HTERT RPE-1 (cell line): ENCODE results near the gene CST7.
"Not testable (repeated sequence)": the region's sequence is repeated elsewhere in the genome, so short reads cannot be mapped to it uniquely, and the experiment has no call there.

ENCODE experiments used
- in situ Hi-C: fragments of 300-500 bp; cut with MboI; formaldehyde crosslinking; loops from 4 replicates; pipeline ENCODE4 v1.14.3; 2020; ENCODE audit warnings: low sequenced_read_pairs

The CST7 gene

DNA sequence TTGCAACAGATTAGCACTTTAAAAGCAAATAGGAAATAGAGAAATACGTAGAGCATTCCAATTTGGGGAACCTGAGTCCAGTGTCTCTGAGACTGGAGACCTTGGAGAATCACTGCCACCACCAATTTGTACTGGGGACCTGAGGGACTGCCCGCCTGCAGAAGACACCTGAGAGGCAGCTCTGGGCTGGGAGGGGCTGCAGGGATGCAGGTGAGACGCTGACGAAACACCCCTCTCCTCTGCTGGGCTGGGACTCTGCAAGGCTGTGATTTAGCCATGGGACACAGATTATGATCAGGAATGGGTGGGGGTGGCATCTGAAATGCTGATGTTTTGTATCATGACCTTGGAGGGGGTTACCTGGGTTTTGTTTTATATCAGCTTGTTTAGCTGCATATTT lies 50.5 kb downstream of the CST7 start:
- in situ Hi-C loops: no loop called here

DNA sequence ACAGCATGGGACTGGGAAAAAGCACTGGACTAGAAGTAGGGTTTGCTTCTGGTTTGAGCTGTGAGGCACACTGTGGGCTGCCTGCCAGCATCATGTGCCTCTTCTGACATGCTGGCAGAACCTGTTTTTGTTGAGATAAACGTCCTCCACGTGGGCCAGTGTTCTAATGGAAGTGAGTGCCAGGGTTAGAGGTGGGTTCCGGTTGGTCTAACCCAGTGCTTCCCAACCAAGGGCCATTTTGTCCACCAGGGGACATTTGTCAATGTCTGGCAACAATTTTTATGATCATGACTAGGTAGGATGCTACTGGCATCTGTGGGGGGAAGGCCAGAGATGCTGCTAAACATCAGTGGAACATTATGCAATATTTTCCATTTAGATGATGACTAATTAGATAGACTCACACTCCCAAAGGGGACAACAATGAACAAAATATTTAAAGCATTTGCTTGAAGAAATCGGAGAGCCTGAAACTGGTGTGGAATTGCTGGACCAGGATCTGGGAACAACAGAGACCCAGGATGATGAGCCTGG lies 51.3 kb downstream of the CST7 start:
- in situ Hi-C loops: no loop called here

DNA sequence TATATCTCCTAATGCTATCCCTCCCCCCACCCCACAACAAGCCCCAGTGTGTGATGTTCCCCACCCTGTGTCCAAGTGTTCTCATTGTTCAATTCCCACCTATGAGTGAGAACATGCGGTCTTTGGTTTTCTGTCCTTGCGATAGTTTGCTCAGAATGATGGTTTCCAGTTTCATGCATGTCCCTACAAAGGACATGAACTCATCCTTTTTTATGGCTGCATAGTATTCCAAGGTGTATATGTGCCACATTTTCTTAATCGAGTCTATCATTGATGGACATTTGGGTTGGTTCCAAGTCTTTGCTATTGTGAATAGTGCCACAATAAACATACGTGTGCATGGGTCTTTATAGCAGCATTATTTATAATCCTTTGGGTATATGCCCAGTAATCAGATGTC lies 52.3 kb downstream of the CST7 start:
- in situ Hi-C loops: not testable (repeated sequence)

DNA sequence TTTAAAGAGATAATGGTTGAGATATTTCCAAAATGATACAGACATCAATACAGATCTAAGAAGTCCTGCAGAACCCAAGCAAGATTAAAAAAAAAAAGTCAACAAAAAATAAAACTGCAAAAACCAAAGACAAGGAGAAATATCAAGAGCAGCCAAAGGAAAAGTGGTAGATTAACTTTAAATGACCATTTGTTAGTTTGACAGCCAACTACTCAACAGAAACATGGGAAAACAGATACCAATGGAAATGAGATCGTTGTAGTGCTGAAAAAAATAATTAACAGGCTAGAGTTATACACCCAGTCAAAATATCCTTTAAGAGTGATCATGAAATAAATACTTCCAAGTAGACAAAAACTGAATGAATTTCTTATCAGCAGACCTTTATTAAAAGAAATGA lies 53.9 kb downstream of the CST7 start:
- in situ Hi-C loops: no loop called here

DNA sequence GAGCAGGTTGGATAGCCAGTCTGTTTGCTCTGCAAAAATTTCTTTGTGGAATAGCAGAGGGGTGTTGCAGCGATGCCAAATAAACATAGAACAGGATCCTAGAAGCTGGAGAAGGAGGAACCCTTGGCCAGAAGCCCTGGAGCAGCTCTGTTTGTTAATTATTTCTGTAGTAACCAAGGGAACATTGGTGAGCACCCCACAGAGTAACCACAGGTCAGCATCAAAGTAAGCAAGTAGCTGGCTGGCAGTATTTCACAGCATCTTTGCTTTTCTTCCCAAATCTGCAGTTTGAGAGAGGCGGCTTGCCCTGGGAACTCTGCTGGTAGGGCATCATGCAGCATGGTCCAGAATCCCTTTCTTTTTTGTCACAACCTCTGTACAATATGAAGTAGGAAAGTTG lies 56.2 kb downstream of the CST7 start:
- in situ Hi-C loops: no loop called here

DNA sequence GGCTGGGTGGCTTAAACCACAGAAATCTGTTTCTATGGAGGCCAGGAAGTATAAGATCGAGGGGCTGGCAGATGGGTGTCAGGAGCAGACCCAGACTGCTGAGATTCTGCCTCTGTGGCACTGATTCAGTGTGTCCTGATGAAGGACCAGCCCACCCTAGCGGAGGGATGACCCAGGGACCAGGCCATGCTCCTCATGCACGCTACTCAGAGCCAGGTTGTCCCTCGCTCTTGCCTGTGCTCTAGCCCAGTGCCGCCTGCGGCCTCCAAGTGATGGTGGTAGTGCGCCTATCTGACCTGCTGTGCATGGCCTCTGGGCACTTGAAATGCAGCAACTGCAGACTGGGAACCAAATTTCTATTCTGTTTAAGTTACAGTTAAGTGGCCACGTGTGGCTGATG lies 56.6 kb downstream of the CST7 start:
- in situ Hi-C loops: no loop called here

DNA sequence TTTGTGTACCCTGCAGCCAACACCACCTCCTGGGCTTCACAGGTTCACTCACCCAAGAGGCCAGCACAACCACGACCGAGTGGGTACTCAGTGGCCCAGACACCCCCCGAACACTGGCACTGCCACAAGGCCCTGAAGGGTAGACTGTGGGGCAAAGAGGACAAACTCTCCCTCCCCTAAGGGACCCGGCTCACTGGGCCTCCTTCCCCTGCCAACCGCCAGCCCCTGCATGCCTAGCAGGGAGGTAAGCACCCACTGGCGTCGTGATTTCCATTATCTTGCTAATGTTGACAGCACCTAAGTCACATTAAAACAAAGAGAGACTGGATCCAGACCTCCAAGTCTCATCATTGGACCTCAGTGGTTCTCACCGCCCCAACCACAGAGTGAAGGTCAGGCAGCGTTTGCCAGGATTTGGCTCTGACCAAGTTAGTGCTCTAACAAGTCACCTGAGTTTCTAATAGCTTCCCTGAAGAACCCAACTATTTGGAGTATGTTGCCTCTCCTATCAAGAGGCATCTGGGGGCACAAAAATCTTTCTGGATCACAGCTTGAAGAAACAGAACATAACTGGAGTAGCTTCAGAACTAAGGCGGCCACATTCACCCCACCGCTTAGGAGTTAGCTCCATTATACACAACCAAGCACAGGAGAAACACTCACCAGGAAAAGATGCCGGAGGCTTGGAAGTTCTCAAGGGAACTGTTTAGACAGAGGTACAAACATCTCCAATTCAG lies 57.5 kb downstream of the CST7 start:
- in situ Hi-C loops: no loop called here

DNA sequence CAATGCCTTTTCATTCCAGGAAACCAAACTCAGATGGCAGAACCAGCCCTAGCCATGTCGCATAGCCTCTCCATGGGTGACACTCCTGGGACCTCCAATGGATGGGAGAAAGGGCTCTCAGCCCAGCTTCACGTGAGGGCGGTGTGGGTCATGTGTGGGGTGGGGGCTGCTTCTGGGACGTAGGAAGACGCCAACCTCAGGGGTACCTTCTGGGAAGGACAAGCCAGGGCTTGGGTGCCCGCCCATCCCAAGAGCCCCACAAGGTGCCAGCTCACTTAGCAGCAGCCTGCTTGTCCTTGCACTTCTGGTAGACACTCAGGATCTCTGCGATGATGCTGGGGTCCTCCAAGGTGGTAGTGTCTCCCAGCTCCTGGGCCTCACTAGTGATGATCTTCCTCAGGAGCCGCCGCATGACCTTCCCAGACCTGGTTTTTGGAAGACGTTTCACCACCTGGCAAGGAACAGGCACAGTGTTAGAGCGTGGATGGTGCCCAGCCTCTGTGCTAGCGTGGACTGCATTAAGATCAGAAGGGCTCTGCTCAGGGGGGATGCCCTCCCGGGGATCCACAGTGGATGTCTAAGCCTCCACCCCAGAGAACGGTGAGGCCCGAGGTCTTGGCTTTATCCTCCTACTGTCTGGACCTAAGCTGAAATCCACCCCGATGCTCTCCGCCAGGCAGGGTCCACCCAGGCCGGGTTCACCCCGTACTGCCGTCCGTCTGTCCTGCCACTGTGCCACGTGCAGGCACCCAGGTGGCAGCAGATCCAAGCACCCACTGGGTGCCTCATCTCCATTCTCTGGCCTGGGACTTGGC lies 58.6 kb downstream of the CST7 start:
- in situ Hi-C loops: no loop called here

DNA sequence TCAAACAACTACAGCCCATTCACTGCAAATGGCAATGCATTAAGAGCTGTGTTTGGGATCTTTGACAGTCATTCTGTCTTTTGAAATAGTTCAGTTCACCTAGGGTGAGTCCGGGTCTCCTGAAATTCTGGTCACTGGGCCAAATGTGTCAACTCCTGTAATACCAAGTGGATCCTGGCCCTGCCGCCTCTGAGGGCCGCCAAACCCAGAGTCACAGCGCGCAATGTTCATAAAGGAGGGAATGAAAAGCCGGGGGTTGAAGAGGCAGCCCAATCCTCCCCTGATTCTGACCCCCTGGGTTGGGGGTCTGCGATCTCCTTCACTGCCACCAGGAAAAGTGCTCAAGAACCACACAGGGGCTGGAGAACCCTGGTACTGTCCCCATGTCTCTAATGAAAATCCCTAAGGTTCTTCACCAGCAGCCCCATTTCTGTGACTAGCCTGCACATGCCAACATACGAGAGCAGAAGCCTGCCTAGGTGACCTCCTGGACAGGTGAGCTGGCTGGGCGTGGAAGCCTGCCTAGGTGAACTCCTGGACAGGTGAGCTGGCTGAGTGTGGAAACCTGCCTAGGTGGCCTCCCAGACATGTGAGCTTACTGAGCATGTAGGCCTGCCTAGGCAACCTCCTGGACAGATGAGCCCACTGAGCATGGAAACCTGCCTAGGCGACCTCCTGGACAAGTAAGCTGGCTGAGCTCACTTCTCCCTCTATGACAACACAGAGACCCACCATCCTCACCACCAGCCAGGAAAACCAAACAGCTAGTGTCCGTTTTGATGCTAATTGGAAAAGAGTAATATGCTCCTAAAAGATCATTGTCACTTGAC lies 59.5 kb downstream of the CST7 start:
- in situ Hi-C loops: no loop called here
